ENCODE results near the gene MLPH.

The MLPH gene

DNA sequence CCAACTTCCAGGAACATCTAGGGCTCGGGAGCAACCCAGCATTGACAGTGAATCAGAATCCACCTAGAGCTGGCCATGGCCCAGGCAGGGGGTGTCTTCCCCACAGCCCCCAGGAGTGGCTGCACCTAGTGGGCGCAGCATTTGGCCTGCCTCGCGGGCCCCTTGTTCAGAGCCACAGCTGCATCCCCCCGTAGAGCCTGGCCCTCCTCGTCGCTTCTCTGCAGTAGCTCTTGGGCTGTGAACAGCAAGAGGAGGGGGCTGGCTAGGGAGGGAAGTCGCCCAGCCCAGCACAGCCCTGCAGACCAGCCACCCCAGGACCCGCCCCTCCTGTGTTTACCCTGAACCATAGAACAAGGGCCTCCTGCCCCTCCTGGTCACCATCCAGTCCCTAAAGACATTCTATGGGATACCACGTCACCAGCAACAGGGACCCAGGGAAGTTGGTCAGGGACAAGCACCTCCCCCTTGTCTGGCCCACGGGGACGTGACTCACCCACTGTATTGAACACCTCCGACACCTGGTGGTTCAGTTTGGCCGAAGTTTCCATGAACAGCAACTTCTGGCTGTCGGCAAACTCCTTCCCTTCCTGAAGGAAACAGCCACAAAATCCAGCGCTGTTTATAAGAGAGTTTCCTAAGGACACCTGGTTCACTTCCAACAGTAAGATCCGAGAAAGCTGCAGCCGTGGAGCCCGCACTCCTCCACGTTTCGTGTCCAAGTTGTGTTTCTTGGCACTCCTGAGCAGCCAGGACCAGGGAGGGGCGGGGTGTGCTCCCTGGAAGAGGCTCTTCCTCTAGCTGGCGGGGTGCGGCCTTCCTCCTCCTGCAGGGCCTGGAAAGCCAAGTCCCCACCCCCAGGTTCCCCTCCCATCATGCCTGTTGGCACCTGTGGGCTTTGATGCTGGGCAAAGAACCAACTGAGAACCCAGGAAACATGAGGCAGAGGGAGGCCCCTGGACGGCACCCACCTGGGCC lies 88.1 kb downstream of the MLPH start:
- no peak for TF ChIP-seq CTCF (IDR thresholded peaks at IDR 0.05)
- Histone ChIP-seq H3K4me3 (no peak overlapping the region), H3K27ac (peak overlapping the region in 1 of 2 donors; percentile 19)
- no peak for DNase-seq (ENCODE audit: low spot score)

- no peak for DNase-seq (ENCODE audit: low spot score)
- Histone ChIP-seq H3K4me3 (no peak overlapping the region), H3K27ac (no peak overlapping the region)
- no peak for TF ChIP-seq CTCF (IDR thresholded peaks at IDR 0.05)
These were observed 89.1 kb downstream of the MLPH start for GRCh38 chr2:237575869-237576862.

- Histone ChIP-seq H3K4me3 (no peak overlapping the region), H3K27ac (no peak overlapping the region)
- no peak for TF ChIP-seq CTCF (IDR thresholded peaks at IDR 0.05)
- no peak for DNase-seq (ENCODE audit: low spot score)
These were observed 89.9 kb downstream of the MLPH start for GRCh38 chr2:237576974-237577373.

DNA sequence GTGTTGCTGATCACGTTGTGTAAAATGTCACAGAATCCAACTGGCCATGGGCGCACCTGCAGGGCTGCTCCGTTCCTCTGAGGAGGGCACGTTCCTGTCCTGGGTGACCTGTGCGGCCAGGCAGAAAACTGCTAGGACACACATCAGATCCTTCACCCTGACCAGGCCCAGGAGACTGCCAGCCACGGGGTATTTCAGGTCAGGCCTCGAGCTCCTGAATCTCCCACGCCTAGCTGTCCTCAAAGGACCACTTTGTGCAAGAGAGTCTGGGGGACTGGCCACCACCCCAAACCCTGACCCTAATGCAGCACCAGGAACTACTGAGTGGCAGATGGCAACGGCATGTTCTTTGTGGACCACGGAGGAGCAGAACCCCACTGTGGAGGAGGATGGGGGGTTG lies 90.4 kb downstream of the MLPH start:
- no peak for TF ChIP-seq CTCF (IDR thresholded peaks at IDR 0.05)
- Histone ChIP-seq H3K4me3 (no peak overlapping the region), H3K27ac (no peak overlapping the region)
- no peak for DNase-seq (ENCODE audit: low spot score)

DNA sequence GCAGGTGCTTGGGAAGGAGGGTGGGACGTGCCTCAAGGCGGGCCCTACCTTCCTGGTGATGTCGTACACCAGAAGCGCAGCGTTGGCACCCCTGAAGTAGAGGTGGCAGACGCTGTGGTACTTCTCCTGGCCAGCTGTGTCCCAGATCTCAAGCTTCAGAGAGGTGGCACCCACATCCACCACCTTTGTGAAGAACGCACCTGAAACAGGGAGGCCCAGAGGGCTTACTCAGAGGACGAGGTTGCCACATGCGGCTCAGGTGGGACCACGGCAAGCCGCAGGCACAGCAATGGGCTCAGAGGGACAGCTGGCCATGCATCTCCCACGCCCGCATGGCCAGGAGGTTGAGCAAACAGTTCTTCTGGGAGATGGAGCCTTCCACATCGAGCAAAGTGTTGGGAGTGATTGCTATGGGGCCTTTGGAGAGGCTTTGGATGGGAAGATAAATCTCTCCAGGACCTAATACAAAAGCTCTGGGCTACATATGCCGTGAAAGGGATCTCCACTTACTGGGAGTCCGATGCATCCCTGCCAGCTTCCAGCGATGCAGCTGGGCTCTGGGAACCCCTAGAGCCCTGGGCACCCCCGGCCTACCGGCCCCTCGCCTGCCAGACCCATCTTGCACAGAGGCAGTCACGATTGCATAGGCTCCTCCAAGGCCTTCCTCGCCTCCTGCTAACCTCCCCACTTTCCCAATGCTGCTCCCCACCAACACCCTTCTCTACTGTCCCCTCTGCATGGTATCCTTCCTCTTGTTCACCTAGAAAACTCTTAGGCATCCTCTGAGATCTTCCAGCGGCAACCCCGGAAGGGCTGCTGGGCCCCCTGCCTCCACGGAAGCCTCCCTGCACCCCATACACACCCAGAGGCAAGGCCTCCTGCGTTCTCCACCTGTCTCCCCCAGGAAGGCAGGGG lies 91.2 kb downstream of the MLPH start:
- DNase-seq (ENCODE audit: low spot score): no peak
- Histone ChIP-seq H3K27ac (no peak overlapping the region), H3K4me3 (no peak overlapping the region)
- no peak for TF ChIP-seq CTCF (IDR thresholded peaks at IDR 0.05)

GRCh38 chr2:237581326-237581725 lies 94.3 kb downstream of the MLPH start:
- peak overlapping the region; percentile 61 for H3K4me3 ChIP-seq
- TF ChIP-seq CTCF (IDR thresholded peaks at IDR 0.05): no peak
- peak overlapping the region; percentile 70 to 84 for H3K27ac ChIP-seq
- DNase-seq (ENCODE audit: low spot score): no peak

All from coronary artery (tissue), 2 donors.